Panc1 (cell line): ENCODE measurements around the gene RBP2.

Experiments used
- POLR2AphosphoS5 ChIP-seq: IDR thresholded peaks from 2 replicates; pipeline ENCODE4 v1.6.1; 2012; ENCODE audit warnings: mild to moderate bottlenecking, low read depth, low read length, moderate library complexity
- TF ChIP-seq, protein P1 (sequence below): fragments of 450-650 bp; IDR thresholded peaks from 2 replicates; pipeline ENCODE4 v1.5.1; 2017; ENCODE audit warnings: mild to moderate bottlenecking
- TF ChIP-seq, protein P2 (sequence below), 2 experiments: IDR thresholded peaks; 2 replicates each; pipeline ENCODE4 v1.6.1; 2011 to 2012; ENCODE audit warnings: low read depth in 2 of 2, control low read depth in 1 of 2, low read length in 1 of 2, mild to moderate bottlenecking in 1 of 2, moderate library complexity in 1 of 2; ENCODE audit not compliant: insufficient read depth in 1 of 2

DNA sequence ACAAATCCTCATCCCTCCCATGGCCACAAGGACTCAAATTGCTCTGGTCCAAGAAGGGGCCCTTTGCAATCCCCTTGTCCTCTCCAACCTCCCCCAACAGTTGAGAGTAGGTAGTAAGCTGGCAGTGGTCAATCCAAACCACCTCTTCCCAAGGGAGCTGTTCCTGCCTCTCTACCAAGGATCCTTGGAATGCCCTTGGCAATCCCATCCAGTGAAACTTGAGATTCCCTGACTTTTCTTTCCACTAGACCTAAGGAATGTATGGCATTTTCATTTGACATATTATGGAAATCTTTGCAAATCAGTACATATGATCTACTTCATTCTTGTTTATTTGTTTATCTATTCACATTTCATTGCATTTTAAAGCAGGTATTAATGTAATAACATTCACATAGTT lies 4.8 kb upstream of the RBP2 start:
- TF ChIP-seq POLR2AphosphoS5 = no peak
- TF ChIP-seq, protein P1, sequence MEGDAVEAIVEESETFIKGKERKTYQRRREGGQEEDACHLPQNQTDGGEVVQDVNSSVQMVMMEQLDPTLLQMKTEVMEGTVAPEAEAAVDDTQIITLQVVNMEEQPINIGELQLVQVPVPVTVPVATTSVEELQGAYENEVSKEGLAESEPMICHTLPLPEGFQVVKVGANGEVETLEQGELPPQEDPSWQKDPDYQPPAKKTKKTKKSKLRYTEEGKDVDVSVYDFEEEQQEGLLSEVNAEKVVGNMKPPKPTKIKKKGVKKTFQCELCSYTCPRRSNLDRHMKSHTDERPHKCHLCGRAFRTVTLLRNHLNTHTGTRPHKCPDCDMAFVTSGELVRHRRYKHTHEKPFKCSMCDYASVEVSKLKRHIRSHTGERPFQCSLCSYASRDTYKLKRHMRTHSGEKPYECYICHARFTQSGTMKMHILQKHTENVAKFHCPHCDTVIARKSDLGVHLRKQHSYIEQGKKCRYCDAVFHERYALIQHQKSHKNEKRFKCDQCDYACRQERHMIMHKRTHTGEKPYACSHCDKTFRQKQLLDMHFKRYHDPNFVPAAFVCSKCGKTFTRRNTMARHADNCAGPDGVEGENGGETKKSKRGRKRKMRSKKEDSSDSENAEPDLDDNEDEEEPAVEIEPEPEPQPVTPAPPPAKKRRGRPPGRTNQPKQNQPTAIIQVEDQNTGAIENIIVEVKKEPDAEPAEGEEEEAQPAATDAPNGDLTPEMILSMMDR = no peak
- TF ChIP-seq, protein P2, sequence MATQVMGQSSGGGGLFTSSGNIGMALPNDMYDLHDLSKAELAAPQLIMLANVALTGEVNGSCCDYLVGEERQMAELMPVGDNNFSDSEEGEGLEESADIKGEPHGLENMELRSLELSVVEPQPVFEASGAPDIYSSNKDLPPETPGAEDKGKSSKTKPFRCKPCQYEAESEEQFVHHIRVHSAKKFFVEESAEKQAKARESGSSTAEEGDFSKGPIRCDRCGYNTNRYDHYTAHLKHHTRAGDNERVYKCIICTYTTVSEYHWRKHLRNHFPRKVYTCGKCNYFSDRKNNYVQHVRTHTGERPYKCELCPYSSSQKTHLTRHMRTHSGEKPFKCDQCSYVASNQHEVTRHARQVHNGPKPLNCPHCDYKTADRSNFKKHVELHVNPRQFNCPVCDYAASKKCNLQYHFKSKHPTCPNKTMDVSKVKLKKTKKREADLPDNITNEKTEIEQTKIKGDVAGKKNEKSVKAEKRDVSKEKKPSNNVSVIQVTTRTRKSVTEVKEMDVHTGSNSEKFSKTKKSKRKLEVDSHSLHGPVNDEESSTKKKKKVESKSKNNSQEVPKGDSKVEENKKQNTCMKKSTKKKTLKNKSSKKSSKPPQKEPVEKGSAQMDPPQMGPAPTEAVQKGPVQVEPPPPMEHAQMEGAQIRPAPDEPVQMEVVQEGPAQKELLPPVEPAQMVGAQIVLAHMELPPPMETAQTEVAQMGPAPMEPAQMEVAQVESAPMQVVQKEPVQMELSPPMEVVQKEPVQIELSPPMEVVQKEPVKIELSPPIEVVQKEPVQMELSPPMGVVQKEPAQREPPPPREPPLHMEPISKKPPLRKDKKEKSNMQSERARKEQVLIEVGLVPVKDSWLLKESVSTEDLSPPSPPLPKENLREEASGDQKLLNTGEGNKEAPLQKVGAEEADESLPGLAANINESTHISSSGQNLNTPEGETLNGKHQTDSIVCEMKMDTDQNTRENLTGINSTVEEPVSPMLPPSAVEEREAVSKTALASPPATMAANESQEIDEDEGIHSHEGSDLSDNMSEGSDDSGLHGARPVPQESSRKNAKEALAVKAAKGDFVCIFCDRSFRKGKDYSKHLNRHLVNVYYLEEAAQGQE (IDR thresholded peaks at IDR 0.05; ENCODE audit: insufficient read depth in 1 of 2, low read depth in 2 of 2, low read length in 1 of 2) = no peak
